T-helper 2 cell treated with Interferon-gamma antibody and Interleukin-4, amounts not matched to agents 100 ng/mL and 5 ng/mL, for 36 hours (primary cell): ENCODE measurements around the gene RAD51B. TPM values are rescaled to one million over a fixed set of nuclear protein-coding genes. Genes with fewer than 3 reads are reported as not detected.

Experiments used
- intact Hi-C: fragments of 100-400 bp; cut with micrococcal nuclease; formaldehyde crosslinking; loops from one replicate; pipeline ENCODE4 v1.15.1; 2023
- total RNA-seq: library from RNA; stranded (reverse); gene quantifications from 2 replicates; pipeline ENCODE4 v1.2.3, GENCODE V29; 2022

The RAD51B gene
- total RNA-seq, 1 donor from 2014 or later, result 31.7 TPM

GRCh38 chr14:68513838-68514607 lies 694.4 kb downstream of the RAD51B start:
- intact Hi-C loops, result no loop called here

GRCh38 chr14:68514608-68515194 lies 695.1 kb downstream of the RAD51B start:
- intact Hi-C loops, result no loop called here

GRCh38 chr14:68516342-68516741 lies 696.8 kb downstream of the RAD51B start:
- intact Hi-C loops, result no loop called here

GRCh38 chr14:68518166-68518565 lies 698.6 kb downstream of the RAD51B start:
- intact Hi-C loops, result no loop called here

- intact Hi-C loops, result no loop called here
Observed at GRCh38 chr14:68518761-68519670, 699.4 kb downstream of the RAD51B start.

- intact Hi-C loops, result no loop called here
Observed at GRCh38 chr14:68519671-68520187, 700.1 kb downstream of the RAD51B start.

GRCh38 chr14:68520637-68521556 lies 701.3 kb downstream of the RAD51B start:
- intact Hi-C loops, result no loop called here

GRCh38 chr14:68521557-68521901 lies 702.0 kb downstream of the RAD51B start:
- intact Hi-C loops, result no loop called here

GRCh38 chr14:68521961-68522509 lies 702.5 kb downstream of the RAD51B start:
- intact Hi-C loops, result no loop called here

- intact Hi-C loops, result no loop called here
Observed at GRCh38 chr14:68522510-68523325, 703.1 kb downstream of the RAD51B start.

- intact Hi-C loops, result no loop called here
Observed at GRCh38 chr14:68523326-68523610, 703.7 kb downstream of the RAD51B start.

GRCh38 chr14:68523989-68524725 lies 704.6 kb downstream of the RAD51B start:
- intact Hi-C loops, result no loop called here

GRCh38 chr14:68525516-68525915 lies 705.9 kb downstream of the RAD51B start:
- intact Hi-C loops, result no loop called here

GRCh38 chr14:68526512-68527091 lies 707.0 kb downstream of the RAD51B start:
- intact Hi-C loops, result no loop called here

- intact Hi-C loops, result no loop called here
Observed at GRCh38 chr14:68527329-68527851, 707.8 kb downstream of the RAD51B start.

GRCh38 chr14:68528040-68528687 lies 708.6 kb downstream of the RAD51B start:
- intact Hi-C loops, result no loop called here

- intact Hi-C loops, result no loop called here
Observed at GRCh38 chr14:68530443-68530842, 710.9 kb downstream of the RAD51B start.

- intact Hi-C loops, result no loop called here
Observed at GRCh38 chr14:68532496-68532895, 712.9 kb downstream of the RAD51B start.
